T-helper 2 cell treated with Interferon-gamma antibody and Interleukin-4, amounts not matched to agents 5 μg/mL and 100 μg/mL, for 36 hours (primary cell): Measurements from ENCODE around the gene PTK7.

ENCODE experiments used
- DNase-seq: peaks from one replicate; pipeline ENCODE4 v3.0.0; 2021; ENCODE audit warnings: low spot score
- H3K27ac Mint-ChIP-seq: one replicate; pipeline ENCODE4 v1.8.0; 2021; ENCODE audit warnings: mild to moderate bottlenecking, mixed read lengths
- H3K27me3 Mint-ChIP-seq: one replicate; pipeline ENCODE4 v1.8.0; 2021; ENCODE audit warnings: low read depth, mixed read lengths
- H3K36me3 Mint-ChIP-seq: one replicate; pipeline ENCODE4 v1.8.0; 2021; ENCODE audit warnings: low read depth, mixed read lengths
- H3K4me1 Mint-ChIP-seq: one replicate; pipeline ENCODE4 v1.8.0; 2021; ENCODE audit warnings: low read depth, mixed read lengths
- H3K4me3 Mint-ChIP-seq: one replicate; pipeline ENCODE4 v1.8.0; 2022; ENCODE audit warnings: mild to moderate bottlenecking, moderate library complexity, mixed read lengths
- H3K9me3 Mint-ChIP-seq: one replicate; pipeline ENCODE4 v1.8.0; 2021; ENCODE audit warnings: mixed read lengths

PTK7 gene

DNA sequence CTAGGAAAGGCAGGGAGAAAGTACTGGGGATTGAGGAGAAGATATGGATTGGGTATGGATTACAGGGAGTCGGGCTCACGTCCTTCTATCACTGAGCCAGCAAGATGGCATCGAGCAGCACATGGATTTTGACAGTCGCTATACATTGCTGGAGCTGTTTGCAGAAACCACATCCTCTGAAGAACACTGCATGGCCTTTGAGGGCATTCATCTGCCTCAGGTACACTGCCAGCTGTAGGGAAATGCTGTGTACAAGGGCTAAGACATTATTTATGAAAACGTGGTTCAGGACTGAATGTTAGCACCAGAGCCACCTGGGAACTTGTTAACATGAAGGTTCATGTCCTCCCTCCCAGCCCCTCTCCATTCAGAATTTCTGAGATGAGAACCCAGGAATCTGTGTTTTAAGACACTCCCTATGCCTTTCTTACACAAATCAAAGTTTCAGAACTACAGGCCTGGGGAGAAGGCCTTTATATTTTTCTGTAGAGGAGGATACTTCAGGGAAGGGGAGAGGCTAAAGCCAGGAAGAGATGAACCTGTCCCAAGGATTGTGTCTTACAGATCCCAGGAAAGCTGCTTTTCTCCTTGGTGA lies 109.4 kb downstream of the PTK7 start:
- H3K27ac Mint-ChIP-seq: peak overlapping the region; percentile 72
- no peak for DNase-seq
- no peaks in the 10 kb centered on the region for H3K9me3 Mint-ChIP-seq
- peaks cover 38% of the 10 kb centered on the region for H3K4me1 Mint-ChIP-seq
- no peaks in the 10 kb centered on the region for H3K27me3 Mint-ChIP-seq
- peaks cover 26% of the 10 kb centered on the region for H3K36me3 Mint-ChIP-seq
- peak overlapping the region; percentile 25 for H3K4me3 Mint-ChIP-seq

DNA sequence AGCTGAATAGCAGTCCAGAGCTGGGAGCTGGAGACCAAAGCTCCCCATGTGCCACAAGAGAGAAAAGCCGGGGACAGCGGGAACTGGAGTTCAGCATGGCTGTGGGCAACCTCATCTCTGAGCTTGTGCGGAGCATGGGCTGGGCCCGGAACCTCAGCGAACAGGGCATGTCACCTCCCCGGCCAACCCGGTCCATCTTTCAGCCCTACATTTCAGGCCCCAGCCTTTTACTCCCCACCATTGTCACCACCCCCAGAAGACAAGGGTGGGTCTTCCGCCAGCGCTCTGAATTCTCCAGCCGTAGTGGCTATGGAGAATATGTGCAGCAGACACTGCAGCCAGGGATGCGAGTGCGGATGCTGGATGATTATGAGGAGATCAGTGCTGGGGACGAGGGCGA lies 109.9 kb downstream of the PTK7 start:
- Mint-ChIP-seq H3K36me3 (peaks cover 26% of the 10 kb centered on the region), H3K27ac (peak overlapping the region; percentile 19), H3K4me3 (no peak overlapping the region), H3K4me1 (peaks cover 40% of the 10 kb centered on the region), H3K9me3 (no peaks in the 10 kb centered on the region), H3K27me3 (no peaks in the 10 kb centered on the region)
- no peak for DNase-seq

DNA sequence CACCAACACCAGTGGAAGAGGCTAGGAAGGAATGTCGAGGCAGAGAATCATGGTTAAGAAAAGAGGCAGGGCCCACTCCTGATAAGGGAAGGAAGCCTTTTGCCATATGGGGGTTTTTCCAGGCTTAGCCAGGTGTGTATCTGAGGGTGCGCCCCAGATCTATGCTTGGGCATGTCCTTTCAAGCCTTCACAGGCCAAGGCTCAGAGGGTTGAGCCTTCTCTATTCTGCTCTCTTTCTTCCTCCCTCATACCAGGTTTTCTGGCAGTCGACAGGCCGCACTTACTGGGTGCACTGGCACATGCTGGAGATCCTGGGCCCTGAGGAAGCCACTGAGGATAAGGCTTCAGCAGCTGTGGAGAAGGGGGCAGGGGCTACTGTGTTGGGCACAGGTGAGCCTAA lies 110.6 kb downstream of the PTK7 start:
- H3K36me3 Mint-ChIP-seq: peaks cover 23% of the 10 kb centered on the region
- H3K27me3 Mint-ChIP-seq: no peaks in the 10 kb centered on the region
- no peak for DNase-seq
- H3K4me3 Mint-ChIP-seq: no peak overlapping the region
- peaks cover 34% of the 10 kb centered on the region for H3K4me1 Mint-ChIP-seq
- peak overlapping the region; percentile 19 for H3K27ac Mint-ChIP-seq
- no peaks in the 10 kb centered on the region for H3K9me3 Mint-ChIP-seq

DNA sequence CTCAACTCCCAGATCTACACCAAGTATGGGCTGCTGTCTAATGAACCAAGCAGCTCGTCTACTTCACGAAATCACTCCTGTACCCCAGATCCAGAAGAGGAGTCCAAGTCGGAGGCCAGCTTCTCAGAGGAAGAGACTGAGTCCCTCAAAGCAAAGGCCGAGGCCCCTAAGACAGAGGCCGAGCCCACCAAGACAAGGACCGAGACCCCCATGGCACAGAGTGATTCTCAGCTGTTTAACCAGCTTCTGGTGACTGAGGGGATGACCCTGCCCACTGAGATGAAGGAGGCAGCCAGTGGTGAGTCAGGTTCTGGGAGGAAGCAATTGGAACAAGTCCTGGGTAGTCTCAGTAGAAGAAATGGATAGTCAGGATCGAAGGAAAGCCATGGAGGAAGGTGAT lies 111.7 kb downstream of the PTK7 start:
- Mint-ChIP-seq H3K4me3 (no peak overlapping the region), H3K4me1 (peaks cover 30% of the 10 kb centered on the region), H3K27ac (no peak overlapping the region), H3K27me3 (no peaks in the 10 kb centered on the region), H3K9me3 (no peaks in the 10 kb centered on the region), H3K36me3 (peaks cover 18% of the 10 kb centered on the region)
- DNase-seq: no peak

DNA sequence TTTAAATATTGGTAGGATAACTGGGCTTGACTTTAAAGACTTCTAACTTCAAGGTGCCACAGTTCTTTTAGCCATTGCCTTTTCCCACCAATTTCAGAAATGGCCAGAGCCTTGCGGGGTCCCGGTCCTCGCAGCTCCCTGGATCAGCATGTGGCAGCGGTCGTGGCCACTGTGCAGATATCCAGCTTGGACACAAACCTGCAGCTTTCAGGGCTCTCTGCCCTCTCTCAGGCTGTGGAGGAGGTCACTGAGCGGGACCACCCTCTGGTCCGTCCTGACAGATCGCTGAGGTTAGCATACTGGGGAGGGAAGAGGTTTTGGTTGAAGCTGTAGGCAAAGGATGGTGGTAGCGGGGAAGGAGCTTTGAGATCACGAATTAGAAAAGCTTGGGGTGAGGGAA lies 112.3 kb downstream of the PTK7 start:
- peaks cover 18% of the 10 kb centered on the region for H3K36me3 Mint-ChIP-seq
- DNase-seq: no peak
- H3K4me3 Mint-ChIP-seq: no peak overlapping the region
- H3K9me3 Mint-ChIP-seq: no peaks in the 10 kb centered on the region
- H3K27me3 Mint-ChIP-seq: no peaks in the 10 kb centered on the region
- H3K27ac Mint-ChIP-seq: no peak overlapping the region
- H3K4me1 Mint-ChIP-seq: peaks cover 24% of the 10 kb centered on the region

DNA sequence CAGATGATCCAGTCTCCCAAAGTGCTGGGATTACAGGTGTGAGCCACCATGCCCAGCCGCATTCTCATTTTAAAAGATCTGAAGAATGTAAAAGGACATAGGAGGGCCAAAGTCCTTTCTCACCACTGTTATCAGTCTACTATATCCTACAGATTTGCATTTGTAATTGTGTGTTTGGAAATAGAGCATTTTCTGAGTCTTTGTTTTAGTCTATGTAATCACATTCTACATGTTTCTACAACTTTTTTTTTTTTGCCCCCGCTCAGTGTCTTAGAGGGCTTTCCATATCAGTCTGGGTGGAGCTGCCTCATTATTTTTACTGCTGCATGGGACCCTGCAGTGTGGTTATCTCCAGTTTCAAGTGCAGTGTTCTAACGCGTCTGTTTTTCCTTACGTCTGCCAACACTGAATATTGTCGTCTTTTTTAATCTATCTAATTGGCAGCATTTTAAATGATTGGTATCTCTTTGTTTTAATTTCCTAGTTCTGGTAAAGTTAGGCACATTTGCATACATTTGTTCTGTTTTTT lies 113.7 kb downstream of the PTK7 start:
- Mint-ChIP-seq H3K27me3 (no peaks in the 10 kb centered on the region), H3K27ac (no peak overlapping the region), H3K36me3 (peaks cover 13% of the 10 kb centered on the region), H3K9me3 (no peaks in the 10 kb centered on the region), H3K4me3 (no peak overlapping the region), H3K4me1 (peaks cover 13% of the 10 kb centered on the region)
- DNase-seq: no peak

DNA sequence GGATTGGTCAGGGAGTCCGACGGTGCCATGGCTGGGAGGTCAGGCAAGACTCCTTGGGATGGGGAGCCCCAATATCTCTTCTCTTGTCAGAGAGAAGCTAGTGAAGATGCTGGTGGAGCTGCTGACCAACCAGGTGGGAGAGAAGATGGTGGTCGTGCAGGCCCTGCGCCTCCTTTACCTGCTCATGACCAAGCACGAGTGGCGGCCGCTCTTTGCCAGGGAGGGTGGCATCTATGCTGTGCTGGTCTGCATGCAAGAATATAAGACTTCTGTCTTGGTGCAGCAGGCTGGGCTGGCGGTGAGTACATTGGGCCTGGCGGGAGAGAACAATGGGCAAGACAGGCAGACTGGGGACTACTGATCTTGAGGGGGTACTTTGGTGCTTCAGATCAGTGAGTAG lies 116.8 kb downstream of the PTK7 start:
- Mint-ChIP-seq H3K27ac (no peak overlapping the region), H3K4me1 (peaks cover 2% of the 10 kb centered on the region), H3K36me3 (peaks cover 10% of the 10 kb centered on the region), H3K4me3 (no peak overlapping the region), H3K27me3 (no peaks in the 10 kb centered on the region), H3K9me3 (no peaks in the 10 kb centered on the region)
- no peak for DNase-seq

DNA sequence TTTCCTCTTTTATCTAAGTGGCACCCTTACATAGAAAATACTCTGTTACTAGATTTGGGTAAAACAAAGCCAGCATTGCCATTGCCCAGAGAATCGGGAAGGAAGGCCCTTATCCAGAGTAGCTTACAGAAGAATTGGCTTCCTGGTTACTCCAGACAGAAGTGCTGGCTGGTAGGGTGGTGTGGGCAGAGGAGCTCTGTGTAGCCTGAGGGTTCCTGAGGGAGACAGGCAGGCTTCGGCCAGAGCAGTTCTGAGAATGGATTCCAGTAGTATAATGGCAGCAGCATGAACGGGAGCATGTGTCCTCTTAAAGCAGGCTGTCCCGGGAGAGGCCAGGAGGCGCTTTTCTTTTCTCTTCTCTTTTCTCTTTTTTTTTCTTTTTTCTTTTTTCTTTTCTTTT lies 117.8 kb downstream of the PTK7 start:
- no peak for DNase-seq
- H3K36me3 Mint-ChIP-seq: peaks cover 10% of the 10 kb centered on the region
- peaks cover 2% of the 10 kb centered on the region for H3K4me1 Mint-ChIP-seq
- no peak overlapping the region for H3K4me3 Mint-ChIP-seq
- no peaks in the 10 kb centered on the region for H3K27me3 Mint-ChIP-seq
- H3K9me3 Mint-ChIP-seq: no peaks in the 10 kb centered on the region
- no peak overlapping the region for H3K27ac Mint-ChIP-seq

DNA sequence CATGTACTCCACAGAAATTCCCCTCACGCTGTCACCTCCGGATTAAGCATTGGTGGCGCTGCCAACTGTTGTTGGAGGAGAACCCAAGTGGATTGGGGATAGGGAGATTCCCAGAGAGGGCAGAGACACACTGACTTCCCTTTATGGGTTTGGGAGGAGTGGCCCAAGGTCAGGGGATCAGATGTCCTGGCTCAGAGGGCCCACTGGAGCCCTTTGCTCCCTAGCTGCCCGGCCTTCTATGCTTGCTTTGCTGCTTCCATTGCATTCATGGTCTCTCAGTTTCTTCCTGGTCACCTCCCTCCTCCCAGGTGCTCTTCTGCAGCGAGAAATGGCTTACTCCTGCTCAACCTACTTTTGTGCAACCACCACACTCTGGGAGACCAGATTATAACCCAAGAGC lies 120.2 kb downstream of the PTK7 start:
- no peak overlapping the region for H3K27ac Mint-ChIP-seq
- H3K9me3 Mint-ChIP-seq: no peaks in the 10 kb centered on the region
- H3K27me3 Mint-ChIP-seq: no peaks in the 10 kb centered on the region
- no peak overlapping the region for H3K4me3 Mint-ChIP-seq
- H3K36me3 Mint-ChIP-seq: peaks cover 16% of the 10 kb centered on the region
- H3K4me1 Mint-ChIP-seq: no peaks in the 10 kb centered on the region
- DNase-seq: no peak

DNA sequence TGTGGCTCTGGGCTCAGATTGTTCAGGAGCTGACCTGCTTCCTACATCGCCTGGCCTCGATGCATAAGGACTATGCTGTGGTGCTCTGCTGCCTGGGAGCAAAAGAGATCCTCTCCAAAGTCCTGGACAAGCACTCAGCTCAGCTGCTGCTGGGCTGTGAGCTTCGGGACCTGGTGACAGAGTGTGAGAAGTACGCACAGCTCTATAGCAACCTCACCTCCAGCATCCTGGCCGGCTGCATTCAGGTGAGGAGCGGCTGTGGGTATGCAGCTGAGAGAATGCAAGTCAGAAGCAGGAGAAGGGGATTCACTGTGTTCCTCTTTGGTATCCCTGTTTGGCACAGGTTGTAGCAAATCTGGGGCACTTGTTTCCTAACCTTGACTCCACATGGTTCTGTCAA lies 123.8 kb downstream of the PTK7 start:
- no peaks in the 10 kb centered on the region for H3K4me1 Mint-ChIP-seq

DNA sequence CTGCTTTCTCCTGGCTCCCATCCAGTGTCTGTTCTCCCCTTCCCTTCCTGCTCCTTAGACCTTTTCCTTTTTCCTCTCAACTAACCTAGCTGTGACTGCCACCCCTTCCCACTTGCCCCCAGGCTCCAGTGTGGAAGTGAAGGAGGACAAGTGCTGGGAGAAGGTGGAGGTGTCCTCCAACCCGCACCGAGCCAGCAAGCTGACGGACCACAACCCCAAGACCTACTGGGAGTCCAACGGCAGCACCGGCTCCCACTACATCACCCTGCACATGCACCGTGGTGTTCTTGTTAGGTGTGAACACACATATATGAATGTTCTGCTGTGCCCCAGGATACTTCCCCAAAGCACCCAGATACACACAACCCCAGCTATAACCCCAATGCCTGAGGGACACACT lies 124.4 kb downstream of the PTK7 start:
- Mint-ChIP-seq H3K9me3 (no peaks in the 10 kb centered on the region), H3K27me3 (no peaks in the 10 kb centered on the region), H3K4me1 (no peaks in the 10 kb centered on the region), H3K4me3 (no peak overlapping the region), H3K27ac (no peak overlapping the region), H3K36me3 (peaks cover 20% of the 10 kb centered on the region)
- no peak for DNase-seq

More for the DNA sequence above, 123.8 kb downstream of the PTK7 start:
- no peak for DNase-seq
- Mint-ChIP-seq H3K27ac (no peak overlapping the region), H3K27me3 (no peaks in the 10 kb centered on the region), H3K36me3 (peaks cover 20% of the 10 kb centered on the region), H3K9me3 (no peaks in the 10 kb centered on the region), H3K4me3 (no peak overlapping the region)

DNA sequence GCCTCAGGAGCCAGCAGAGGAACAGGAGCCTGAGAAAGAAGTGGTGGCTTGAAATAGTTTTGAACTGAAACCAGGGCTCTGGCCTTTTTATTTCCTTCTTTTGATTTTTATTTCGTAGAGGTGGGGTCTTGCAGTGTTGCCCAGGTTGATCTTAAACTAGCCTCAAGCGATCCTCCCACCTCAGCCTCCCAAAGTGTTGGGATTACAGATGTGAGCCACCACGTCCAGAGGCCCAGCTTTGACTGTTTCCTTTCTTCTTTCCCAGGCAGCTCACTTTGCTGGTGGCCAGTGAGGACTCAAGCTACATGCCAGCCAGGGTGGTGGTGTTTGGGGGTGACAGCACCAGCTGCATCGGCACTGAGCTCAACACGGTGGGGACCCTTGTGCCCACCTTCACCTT lies 126.3 kb downstream of the PTK7 start:
- H3K36me3 Mint-ChIP-seq: peaks cover 22% of the 10 kb centered on the region

DNA sequence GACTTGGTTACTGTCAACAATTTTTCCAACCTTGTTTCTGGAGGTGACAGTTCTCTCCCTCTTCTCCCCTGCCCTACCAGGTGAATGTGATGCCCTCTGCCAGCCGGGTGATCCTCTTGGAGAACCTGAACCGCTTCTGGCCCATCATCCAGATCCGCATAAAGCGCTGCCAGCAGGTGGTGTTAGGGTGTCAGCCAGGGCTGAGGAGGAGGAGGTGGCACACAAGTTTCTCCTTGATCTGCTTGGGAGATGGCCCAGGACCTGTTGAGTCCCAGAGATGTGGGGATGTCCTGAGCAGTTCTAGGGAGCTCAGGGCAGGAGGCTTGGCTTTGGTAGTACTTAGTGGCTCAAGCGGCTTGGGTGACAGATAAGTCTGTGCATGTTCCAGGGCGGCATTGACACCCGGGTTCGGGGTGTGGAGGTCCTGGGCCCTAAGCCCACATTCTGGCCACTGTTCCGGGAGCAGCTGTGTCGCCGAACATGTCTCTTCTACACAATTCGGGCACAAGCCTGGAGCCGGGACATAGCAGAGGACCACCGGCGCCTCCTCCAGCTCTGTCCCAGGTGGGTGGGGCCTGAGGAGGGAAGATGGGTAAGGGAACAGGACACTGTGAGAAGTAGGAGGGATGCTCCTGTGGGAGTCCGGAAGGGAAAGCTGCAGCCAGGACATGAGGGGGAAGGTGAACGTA lies 127.1 kb downstream of the PTK7 start:
- Mint-ChIP-seq H3K27me3 (no peaks in the 10 kb centered on the region), H3K4me3 (no peak overlapping the region), H3K4me1 (no peaks in the 10 kb centered on the region), H3K27ac (peak overlapping the region; percentile 14), H3K9me3 (no peaks in the 10 kb centered on the region), H3K36me3 (peaks cover 22% of the 10 kb centered on the region)
- DNase-seq: no peak

More for the DNA sequence above, 126.3 kb downstream of the PTK7 start:
- Mint-ChIP-seq H3K4me1 (no peaks in the 10 kb centered on the region), H3K27me3 (no peaks in the 10 kb centered on the region), H3K4me3 (no peak overlapping the region), H3K27ac (no peak overlapping the region), H3K9me3 (no peaks in the 10 kb centered on the region)
- no peak for DNase-seq

DNA sequence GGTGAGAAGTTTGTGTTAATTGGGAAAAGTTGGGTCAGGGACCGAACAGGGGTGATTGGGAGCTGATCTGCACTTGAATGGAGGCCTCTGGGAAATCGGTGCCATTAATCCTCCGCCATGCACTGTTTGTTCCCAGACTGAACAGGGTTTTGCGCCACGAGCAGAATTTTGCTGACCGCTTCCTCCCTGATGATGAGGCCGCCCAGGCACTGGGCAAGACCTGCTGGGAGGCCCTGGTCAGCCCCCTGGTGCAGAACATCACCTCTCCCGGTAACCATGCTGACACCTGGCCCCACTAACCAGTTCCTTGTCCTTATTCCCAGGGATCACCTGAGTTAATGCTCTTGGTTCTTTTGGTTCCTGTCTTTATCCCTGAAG lies 127.6 kb downstream of the PTK7 start:
- Mint-ChIP-seq H3K36me3 (peaks cover 22% of the 10 kb centered on the region), H3K4me1 (no peaks in the 10 kb centered on the region)

More for the DNA sequence above, 127.6 kb downstream of the PTK7 start:
- Mint-ChIP-seq H3K27me3 (no peaks in the 10 kb centered on the region), H3K4me3 (no peak overlapping the region), H3K27ac (no peak overlapping the region), H3K9me3 (no peaks in the 10 kb centered on the region)
- no peak for DNase-seq
